ENCODE measurements around the gene SAYSD1.

DNA sequence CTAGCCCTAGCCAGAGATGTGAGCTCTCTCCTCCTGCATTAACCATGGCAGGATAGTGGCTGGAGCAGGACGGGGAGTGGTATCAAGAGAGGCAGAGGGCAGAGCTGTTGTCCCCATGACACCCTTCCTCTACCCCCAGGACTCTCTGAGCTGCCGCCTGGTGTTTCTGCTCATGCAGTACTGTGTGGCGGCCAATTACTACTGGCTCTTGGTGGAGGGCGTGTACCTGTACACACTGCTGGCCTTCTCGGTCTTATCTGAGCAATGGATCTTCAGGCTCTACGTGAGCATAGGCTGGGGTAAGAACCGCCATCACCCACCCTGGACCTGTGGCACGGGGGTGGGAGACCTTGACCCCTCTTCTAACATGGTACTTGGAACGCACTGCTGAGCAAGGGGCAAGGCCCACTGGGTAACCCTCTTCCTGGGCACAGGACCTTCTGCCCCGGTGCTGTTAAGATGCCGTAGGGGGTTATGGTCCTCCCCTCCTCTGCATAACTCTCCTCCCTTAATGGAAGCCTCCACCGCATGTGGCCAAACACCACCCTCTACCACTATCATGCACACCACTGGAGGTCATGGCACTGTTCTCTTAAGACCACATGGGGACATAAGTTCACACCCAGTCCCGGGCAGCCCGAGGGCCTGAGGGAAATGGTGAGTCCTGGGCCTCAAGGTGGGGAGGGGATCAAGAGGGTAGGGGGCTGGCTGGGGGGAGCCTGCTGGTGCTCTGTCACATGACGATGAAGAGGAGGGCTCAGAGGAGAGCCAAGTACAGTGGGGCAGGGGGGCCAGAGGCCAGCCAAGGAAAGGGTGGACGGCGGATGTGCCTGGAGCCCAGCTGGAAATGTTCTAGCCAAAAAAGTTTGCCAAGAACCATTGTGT, 41.3 kb downstream of the SAYSD1 start:
- no peak for TF ChIP-seq POLR2AphosphoS5 (IDR thresholded peaks at IDR 0.05)
- TF ChIP-seq, protein P1, sequence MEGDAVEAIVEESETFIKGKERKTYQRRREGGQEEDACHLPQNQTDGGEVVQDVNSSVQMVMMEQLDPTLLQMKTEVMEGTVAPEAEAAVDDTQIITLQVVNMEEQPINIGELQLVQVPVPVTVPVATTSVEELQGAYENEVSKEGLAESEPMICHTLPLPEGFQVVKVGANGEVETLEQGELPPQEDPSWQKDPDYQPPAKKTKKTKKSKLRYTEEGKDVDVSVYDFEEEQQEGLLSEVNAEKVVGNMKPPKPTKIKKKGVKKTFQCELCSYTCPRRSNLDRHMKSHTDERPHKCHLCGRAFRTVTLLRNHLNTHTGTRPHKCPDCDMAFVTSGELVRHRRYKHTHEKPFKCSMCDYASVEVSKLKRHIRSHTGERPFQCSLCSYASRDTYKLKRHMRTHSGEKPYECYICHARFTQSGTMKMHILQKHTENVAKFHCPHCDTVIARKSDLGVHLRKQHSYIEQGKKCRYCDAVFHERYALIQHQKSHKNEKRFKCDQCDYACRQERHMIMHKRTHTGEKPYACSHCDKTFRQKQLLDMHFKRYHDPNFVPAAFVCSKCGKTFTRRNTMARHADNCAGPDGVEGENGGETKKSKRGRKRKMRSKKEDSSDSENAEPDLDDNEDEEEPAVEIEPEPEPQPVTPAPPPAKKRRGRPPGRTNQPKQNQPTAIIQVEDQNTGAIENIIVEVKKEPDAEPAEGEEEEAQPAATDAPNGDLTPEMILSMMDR (IDR thresholded peaks at IDR 0.05) = no peak

Data from stomach (tissue), 4 donors.